HL-60 (cell line): ENCODE measurements around the gene CSMD2.

Source experiments
- DNase-seq, 2 experiments: peaks; one replicate each; pipeline ENCODE4 v3.0.0-alpha.2; 2010 to 2020; ENCODE audit warnings: low read depth in 1 of 2, low spot score in 1 of 2
- H3K27ac ChIP-seq: fragments of 250-450 bp; sonication (Bioruptor Pico); replicated peaks from 2 replicates; pipeline ENCODE4 v1.5.1; 2020; ENCODE audit warnings: mild to moderate bottlenecking, moderate library complexity
- H3K27me3 ChIP-seq: fragments of 250-450 bp; sonication (Bioruptor Pico); 2 replicates; pipeline ENCODE4 v1.5.1; 2021; ENCODE audit warnings: mild to moderate bottlenecking, moderate library complexity; ENCODE audit not compliant: insufficient read depth, poor library complexity, severe bottlenecking
- H3K4me3 ChIP-seq: replicated peaks from 2 replicates; pipeline ENCODE4 v1.5.1; 2011; ENCODE audit warnings: mild to moderate bottlenecking, control low read depth, low read length; ENCODE audit not compliant: insufficient read depth
- CTCF ChIP-seq: IDR thresholded peaks from one replicate; pipeline ENCODE4 v1.5.1; 2011; ENCODE audit warnings: low read length, control low read depth, inconsistent platforms; ENCODE audit not compliant: insufficient read depth
- GABPA ChIP-seq: IDR thresholded peaks from 2 replicates; pipeline ENCODE4 v1.6.1; 2012; ENCODE audit warnings: low read depth
- POLR2AphosphoS5 ChIP-seq: IDR thresholded peaks from 2 replicates; pipeline ENCODE4 v1.6.1; 2012; ENCODE audit warnings: low read depth
- REST ChIP-seq: IDR thresholded peaks from 2 replicates; pipeline ENCODE4 v1.6.1; 2012; ENCODE audit warnings: low read depth; ENCODE audit not compliant: insufficient replicate concordance
- SPI1 ChIP-seq: IDR thresholded peaks from 2 replicates; pipeline ENCODE4 v1.6.1; 2012; ENCODE audit warnings: low read depth, mild to moderate bottlenecking, borderline replicate concordance

CSMD2 gene

GRCh38 chr1:33617451-33617850 is 547.6 kb downstream of the CSMD2 start:
- no peak for TF ChIP-seq POLR2AphosphoS5
- H3K4me3 ChIP-seq = no peak overlapping the region
- DNase-seq = no peak

GRCh38 chr1:33616780-33617179 is 548.2 kb downstream of the CSMD2 start:
- no peak for DNase-seq
- TF ChIP-seq CTCF (no peak), SPI1 (no peak), POLR2AphosphoS5 (no peak), GABPA (no peak), REST (no peak)
- Histone ChIP-seq H3K4me3 (no peak overlapping the region), H3K27me3 (peaks cover 2% of the 10 kb centered on the region), H3K27ac (no peak overlapping the region)

More at GRCh38 chr1:33617451-33617850, 547.6 kb downstream of the CSMD2 start:
- Histone ChIP-seq H3K27ac (no peak overlapping the region), H3K27me3 (peaks cover 2% of the 10 kb centered on the region)

GRCh38 chr1:33615546-33615945 is 549.5 kb downstream of the CSMD2 start:
- no peak for DNase-seq
- TF ChIP-seq CTCF (no peak), SPI1 (0 out of 2 replicates have a peak, but pooled peaks have one; percentile 4)
- Histone ChIP-seq H3K27ac (no peak overlapping the region), H3K27me3 (peaks cover 2% of the 10 kb centered on the region), H3K4me3 (no peak overlapping the region)

GRCh38 chr1:33610864-33611455 is 554.1 kb downstream of the CSMD2 start:
- DNase-seq = no peak
- Histone ChIP-seq H3K27ac (no peak overlapping the region), H3K27me3 (peaks cover 2% of the 10 kb centered on the region), H3K4me3 (no peak overlapping the region)
- TF ChIP-seq REST (no peak), CTCF (no peak), SPI1 (no peak), POLR2AphosphoS5 (no peak), GABPA (no peak)
